Esophagus squamous epithelium (tissue), 5 donors: ENCODE results near the gene FRMD7. TPM values are rescaled to one million over a fixed set of nuclear protein-coding genes. Genes with fewer than 3 reads are reported as not detected.

Experiments
- DNase-seq: peaks from one replicate; lab custom pipeline; 2025; lab: John Stamatoyannopoulos, UW
- H3K27ac ChIP-seq, 4 donors: fragments of 200-600 bp; sonication (generic); one replicate each; pipeline ENCODE4 v1.5.1; 2016 to 2019; ENCODE audit warnings: mild to moderate bottlenecking in 1 of 4
- H3K27me3 ChIP-seq, 4 donors: fragments of 200-600 bp; sonication (generic); 1 replicate in 3 of 4; 2 replicates in 1 of 4; pipeline versions ENCODE4 v1.5.1 to v1.6.0; 2017 to 2021; ENCODE audit warnings: antibody characterized with exemption in 1 of 4
- H3K36me3 ChIP-seq, 3 donors: fragments of 200-600 bp; sonication (generic); one replicate each; pipeline ENCODE4 v1.5.1; 2016 to 2019
- H3K4me1 ChIP-seq, 3 donors: fragments of 200-600 bp; sonication (generic); one replicate each; pipeline ENCODE4 v1.5.1; 2017 to 2019
- H3K4me3 ChIP-seq, 4 donors: fragments of 200-600 bp; sonication (generic); 1 replicate in 3 of 4; 2 replicates in 1 of 4; pipeline ENCODE4 v1.5.1; 2016 to 2019; ENCODE audit warnings: mild to moderate bottlenecking in 2 of 4, moderate library complexity in 1 of 4
- H3K9me3 ChIP-seq, 3 donors: fragments of 200-600 bp; sonication (generic); one replicate each; pipeline ENCODE4 v1.5.1; 2016 to 2019
- CTCF ChIP-seq, 6 experiments: fragments of 450-650 bp in 4 of 6; fragments of 200-600 bp in 2 of 6; sonication (generic) in 2 of 6; IDR thresholded peaks; one replicate each; pipeline ENCODE4 v1.5.1; 2016 to 2019; ENCODE audit warnings: antibody characterized with exemption in 6 of 6, mild to moderate bottlenecking in 4 of 6, moderate library complexity in 4 of 6
- POLR2A ChIP-seq, 4 donors: fragments of 450-650 bp; IDR thresholded peaks; one replicate each; pipeline ENCODE4 v1.6.1; 2017; ENCODE audit warnings: antibody characterized with exemption in 4 of 4, mild to moderate bottlenecking in 4 of 4, moderate library complexity in 3 of 4
- WGBS, 2 donors: methylation state at CpG; one replicate each; pipeline ENCODE4 v1.1.5; 2018; 5-methylcytosine and 5-hydroxymethylcytosine counted together
- intact Hi-C: fragments of 100-400 bp; cut with DNase I; formaldehyde crosslinking; loops from one replicate; pipeline ENCODE4 v1.15.0; 2022
- total RNA-seq, 4 donors: library from RNA; depleted of rRNA; stranded (reverse); fragments of >200 nt; gene quantifications; one replicate each; pipeline ENCODE4 v1.1.0, GENCODE V29; 2016
- donor health status: DM: yes; HTN: yes; CAD: no.

FRMD7 gene
- total RNA-seq, 4 donors from 2014 or later = not detected

DNA sequence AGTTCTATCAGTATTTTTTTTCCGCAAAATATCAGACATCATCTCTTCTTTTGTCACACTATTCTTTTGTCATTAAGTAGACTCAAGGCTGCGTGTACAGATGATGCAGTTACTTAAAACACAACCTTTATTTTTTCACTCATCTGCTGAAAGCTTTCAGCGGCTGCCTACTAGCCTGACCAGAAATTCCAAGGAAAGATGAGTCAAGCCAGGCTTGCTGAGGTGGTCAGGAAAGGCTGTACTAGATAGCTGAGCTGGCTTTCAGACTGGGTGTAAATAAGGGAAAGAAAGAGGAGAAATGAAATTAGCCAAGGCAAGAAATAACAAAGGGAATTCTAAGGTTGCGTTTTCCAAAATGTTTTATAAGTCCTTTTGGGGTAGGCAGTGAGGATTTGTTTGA is 86.8 kb downstream of the FRMD7 start:
- intact Hi-C loops = no loop called here
- H3K27ac ChIP-seq = no peak overlapping the region
- H3K36me3 ChIP-seq = no peaks in the 10 kb centered on the region
- no peaks in the 10 kb centered on the region for H3K4me1 ChIP-seq
- 67 to 72% methylated on average over 3 to 4 of the region's 4 CpGs for WGBS, 2 donors
- H3K9me3 ChIP-seq = no peaks in the 10 kb centered on the region
- no peak overlapping the region for H3K4me3 ChIP-seq
- H3K27me3 ChIP-seq = peaks cover 0 to 3% (median 0%) of the 10 kb centered on the region in 4 donors
- no peak for DNase-seq
- no peak for TF ChIP-seq POLR2A (IDR thresholded peaks at IDR 0.05)
- TF ChIP-seq CTCF (IDR thresholded peaks at IDR 0.05) = no peak

GRCh38 chrX:132040066-132040465 is 87.8 kb downstream of the FRMD7 start:
- no peak overlapping the region for H3K4me3 ChIP-seq
- TF ChIP-seq CTCF (IDR thresholded peaks at IDR 0.05) = no peak
- no peak for TF ChIP-seq POLR2A (IDR thresholded peaks at IDR 0.05)
- intact Hi-C loops = no loop called here
- 36 to 62% methylated on average over 2 of the region's 2 CpGs for WGBS, 2 donors
- DNase-seq = no peak
- H3K9me3 ChIP-seq = no peaks in the 10 kb centered on the region
- H3K36me3 ChIP-seq = no peaks in the 10 kb centered on the region
- H3K27me3 ChIP-seq = peaks cover 0 to 3% (median 0%) of the 10 kb centered on the region in 4 donors
- no peak overlapping the region for H3K27ac ChIP-seq
- no peaks in the 10 kb centered on the region for H3K4me1 ChIP-seq

GRCh38 chrX:132037479-132037993 is 90.3 kb downstream of the FRMD7 start:
- no peaks in the 10 kb centered on the region for H3K36me3 ChIP-seq
- no peak for DNase-seq
- H3K4me3 ChIP-seq = no peak overlapping the region
- intact Hi-C loops = no loop called here
- peaks cover 0 to 3% (median 1%) of the 10 kb centered on the region in 4 donors for H3K27me3 ChIP-seq
- TF ChIP-seq CTCF (IDR thresholded peaks at IDR 0.05) = no peak
- no peak for TF ChIP-seq POLR2A (IDR thresholded peaks at IDR 0.05)
- WGBS, 2 donors = 56% methylated on average over 2 to 5 of the region's 5 CpGs
- no peaks in the 10 kb centered on the region for H3K4me1 ChIP-seq
- no peak overlapping the region for H3K27ac ChIP-seq
- H3K9me3 ChIP-seq = no peaks in the 10 kb centered on the region

- Histone ChIP-seq H3K4me3 (no peak overlapping the region), H3K4me1 (no peaks in the 10 kb centered on the region), H3K27ac (no peak overlapping the region), H3K27me3 (peaks cover 0 to 3% (median 1%) of the 10 kb centered on the region in 4 donors), H3K9me3 (no peaks in the 10 kb centered on the region), H3K36me3 (no peaks in the 10 kb centered on the region)
- intact Hi-C loops = no loop called here
- DNase-seq = no peak
- TF ChIP-seq CTCF (IDR thresholded peaks at IDR 0.05) (no peak), POLR2A (IDR thresholded peaks at IDR 0.05) (no peak)
- 65 to 100% methylated on average over 1 to 3 of the region's 3 CpGs for WGBS, 2 donors
These were observed 93.2 kb downstream of the FRMD7 start for GRCh38 chrX:132034648-132035047.

DNA sequence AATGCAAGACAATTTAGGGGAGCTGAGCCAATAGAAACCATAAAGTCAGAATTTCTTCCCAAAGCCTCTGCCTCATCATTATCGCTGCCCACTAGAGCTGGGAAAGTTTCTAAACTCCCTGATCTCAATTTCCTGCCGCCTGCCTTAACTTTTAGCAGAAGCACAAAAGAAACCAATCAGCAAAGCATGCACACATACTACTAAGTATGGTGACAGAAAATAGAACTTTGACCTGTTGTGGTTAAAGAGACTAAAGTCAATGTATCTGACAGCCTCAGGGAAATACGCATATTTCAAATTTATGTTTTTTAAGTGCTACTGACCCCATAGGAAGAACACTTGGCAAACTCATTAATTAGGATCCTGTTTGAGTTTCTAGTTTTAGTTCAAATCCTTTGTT is 94.7 kb downstream of the FRMD7 start:
- Histone ChIP-seq H3K4me3 (no peak overlapping the region), H3K27me3 (peaks cover 0 to 3% (median 0%) of the 10 kb centered on the region in 4 donors), H3K27ac (no peak overlapping the region), H3K9me3 (no peaks in the 10 kb centered on the region), H3K36me3 (no peaks in the 10 kb centered on the region), H3K4me1 (no peaks in the 10 kb centered on the region)
- TF ChIP-seq POLR2A (IDR thresholded peaks at IDR 0.05) = no peak
- TF ChIP-seq CTCF (IDR thresholded peaks at IDR 0.05) = no peak
- WGBS, 2 donors = 57 to 86% methylated on average over 3 of the region's 3 CpGs
- no peak for DNase-seq
- intact Hi-C loops = no loop called here
